CD4-positive, alpha-beta memory T cell (primary cell): Measurements from ENCODE around the gene ARHGEF11. TPM values are rescaled to one million over a fixed set of nuclear protein-coding genes. Genes with fewer than 3 reads are reported as not detected.
"Not testable (repeated sequence)": the region's sequence is repeated elsewhere in the genome, so short reads cannot be mapped to it uniquely, and the experiment has no call there.

Experiments used
- CTCF ChIA-PET: fragments of 350-600 bp; sonication (Branson Sonifier 250); formaldehyde crosslinking; loops from one replicate; lab custom pipeline; 2021; ENCODE audit warnings: inconsistent platforms; ENCODE audit not compliant: partially characterized antibody; lab: Charles Lee
- POLR2A ChIA-PET: fragments of 350-600 bp; sonication (Branson Sonifier 250); formaldehyde crosslinking; loops from one replicate; lab custom pipeline; 2021; ENCODE audit not compliant: partially characterized antibody; lab: Charles Lee
- DNase-seq, 5 donors: peaks; one replicate each; pipeline versions ENCODE4 v3.0.0 to v3.0.0-alpha.2; 2020 to 2022; ENCODE audit warnings: mixed read lengths in 1 of 5
- H3K27ac ChIP-seq: one replicate; pipeline ENCODE4 v1.7.0; 2013; ENCODE audit warnings: low read depth, low read length
- H3K27me3 ChIP-seq: 2 replicates; pipeline ENCODE4 v1.7.0; 2013; ENCODE audit warnings: mild to moderate bottlenecking, low read length, moderate library complexity; ENCODE audit not compliant: insufficient read depth
- H3K36me3 ChIP-seq: 2 replicates; pipeline ENCODE4 v1.7.0; 2013; ENCODE audit warnings: mild to moderate bottlenecking, low read length, moderate library complexity; ENCODE audit not compliant: insufficient read depth
- H3K4me1 ChIP-seq: 2 replicates; pipeline ENCODE4 v1.7.0; 2013; ENCODE audit warnings: mild to moderate bottlenecking, low read length, moderate library complexity; ENCODE audit not compliant: insufficient read depth
- H3K4me3 ChIP-seq, 2 donors: one replicate each; pipeline ENCODE4 v1.7.0; 2013; ENCODE audit warnings: low read length in 2 of 2, mild to moderate bottlenecking in 1 of 2
- H3K9me3 ChIP-seq, 2 donors: one replicate each; pipeline ENCODE4 v1.7.0; 2013; ENCODE audit warnings: low read length in 2 of 2, control low read depth in 1 of 2; ENCODE audit not compliant: control insufficient read depth in 1 of 2
- H3K27ac Mint-ChIP-seq, 7 donors: one replicate each; pipeline ENCODE4 v1.8.0; 2020 to 2021; ENCODE audit warnings: mixed read lengths in 7 of 7, mild to moderate bottlenecking in 6 of 7, inconsistent platforms in 3 of 7, moderate library complexity in 3 of 7
- H3K27me3 Mint-ChIP-seq, 2 donors: one replicate each; pipeline ENCODE4 v1.8.0; 2020 to 2021; ENCODE audit warnings: mixed read lengths in 2 of 2
- H3K36me3 Mint-ChIP-seq, 2 donors: one replicate each; pipeline ENCODE4 v1.8.0; 2020 to 2021; ENCODE audit warnings: mixed read lengths in 2 of 2, inconsistent platforms in 1 of 2, mild to moderate bottlenecking in 1 of 2
- H3K4me1 Mint-ChIP-seq, 4 donors: one replicate each; pipeline ENCODE4 v1.8.0; 2020 to 2021; ENCODE audit warnings: mixed read lengths in 4 of 4, mild to moderate bottlenecking in 1 of 4
- H3K4me3 Mint-ChIP-seq, 8 donors: one replicate each; pipeline ENCODE4 v1.8.0; 2020 to 2021; ENCODE audit warnings: mixed read lengths in 8 of 8, mild to moderate bottlenecking in 7 of 8, moderate library complexity in 6 of 8, inconsistent platforms in 3 of 8
- H3K9me3 Mint-ChIP-seq, 8 donors: one replicate each; pipeline ENCODE4 v1.8.0; 2020 to 2021; ENCODE audit warnings: mixed read lengths in 8 of 8, mild to moderate bottlenecking in 5 of 8, inconsistent platforms in 3 of 8, moderate library complexity in 1 of 8
- intact Hi-C: fragments of 100-400 bp; cut with micrococcal nuclease; formaldehyde crosslinking; loops from one replicate; pipeline ENCODE4 v1.15.1; 2023
- polyA plus RNA-seq, 2 donors: library from polyadenylated mRNA; unstranded; fragments of 300-500 nt; fragmentation: Illumina TruSeq; gene quantifications; one replicate each; pipeline ENCODE4 v1.2.3, GENCODE V29; 2021
- total RNA-seq, 2 experiments: library from RNA; stranded (reverse); gene quantifications; one replicate each; pipeline ENCODE4 v1.2.3, GENCODE V29; 2021

Gene ARHGEF11
- total and polyA plus RNA-seq, 4 experiments from 2014 or later = 7.9 to 24.1 (median 20.9) TPM

DNA sequence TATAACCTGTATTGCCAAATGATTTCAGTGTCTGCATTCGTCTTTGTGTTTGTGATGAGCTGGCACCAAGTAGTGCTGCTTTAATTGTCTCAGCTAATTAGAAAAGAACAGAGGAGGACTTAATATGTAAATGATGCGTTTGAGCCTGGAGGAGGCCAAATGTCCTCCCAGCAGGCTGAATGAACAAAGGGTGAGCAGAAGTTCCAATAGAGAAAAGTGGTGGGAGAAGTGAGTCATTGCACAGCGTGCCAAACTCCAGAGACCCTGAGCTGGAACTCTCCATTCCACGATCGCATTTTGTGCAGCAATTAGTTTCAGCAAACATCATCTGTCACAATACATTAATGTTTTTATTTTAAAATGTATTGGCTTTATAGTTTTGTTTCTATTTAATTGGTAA is 36.2 kb upstream of the ARHGEF11 start:
- Mint-ChIP-seq H3K9me3 (no peaks in the 10 kb centered on the region), H3K27ac (no peak overlapping the region), H3K27me3 (peaks cover 5 to 22% of the 10 kb centered on the region in 2 donors), H3K36me3 (no peaks in the 10 kb centered on the region), H3K4me1 (no peaks in the 10 kb centered on the region), H3K4me3 (no peak overlapping the region)
- Histone ChIP-seq H3K27me3 (no peaks in the 10 kb centered on the region), H3K36me3 (no peaks in the 10 kb centered on the region), H3K4me1 (no peaks in the 10 kb centered on the region), H3K9me3 (no peaks in the 10 kb centered on the region), H3K4me3 (no peak overlapping the region), H3K27ac (no peak overlapping the region)
- ChIA-PET CTCF (interaction anchor here (1.3 to 5.4 kb wide), 2 partner anchors 9 to 74 kb away, joined by 11 to 35 read pairs; no protein-coding TSS in a partner anchor), POLR2A (no interaction called here)
- no peak for DNase-seq
- intact Hi-C loops = no loop called here

- Histone ChIP-seq H3K4me1 (no peaks in the 10 kb centered on the region), H3K36me3 (no peaks in the 10 kb centered on the region), H3K9me3 (no peaks in the 10 kb centered on the region), H3K27ac (no peak overlapping the region), H3K4me3 (no peak overlapping the region), H3K27me3 (no peaks in the 10 kb centered on the region)
- intact Hi-C loops = no loop called here
- POLR2A ChIA-PET = no interaction called here
- no peak overlapping the region for H3K27ac Mint-ChIP-seq
- DNase-seq = no peak
- no peak overlapping the region for H3K4me3 Mint-ChIP-seq
- no peaks in the 10 kb centered on the region for H3K4me1 Mint-ChIP-seq
- H3K9me3 Mint-ChIP-seq = no peaks in the 10 kb centered on the region
- no peaks in the 10 kb centered on the region for H3K36me3 Mint-ChIP-seq
- peaks cover 8 to 28% of the 10 kb centered on the region in 2 donors for H3K27me3 Mint-ChIP-seq
- CTCF ChIA-PET = interaction anchor here (1.3 to 5.4 kb wide), 2 partner anchors 10 to 75 kb away, joined by 11 to 35 read pairs; no protein-coding TSS in a partner anchor
Observed at GRCh38 chr1:157080714-157081113, 35.2 kb upstream of the ARHGEF11 start.

- Histone ChIP-seq H3K9me3 (no peaks in the 10 kb centered on the region), H3K36me3 (no peaks in the 10 kb centered on the region), H3K27me3 (no peaks in the 10 kb centered on the region), H3K27ac (no peak overlapping the region), H3K4me1 (no peaks in the 10 kb centered on the region), H3K4me3 (no peak overlapping the region)
- H3K27ac Mint-ChIP-seq = no peak overlapping the region
- no peaks in the 10 kb centered on the region for H3K36me3 Mint-ChIP-seq
- H3K4me3 Mint-ChIP-seq = no peak overlapping the region
- DNase-seq = no peak
- ChIA-PET POLR2A (no interaction called here), CTCF (interaction anchor here (1.3 kb wide), 1 partner anchor 12 kb away, joined by 3 read pairs; no protein-coding TSS in a partner anchor)
- H3K9me3 Mint-ChIP-seq = no peaks in the 10 kb centered on the region
- intact Hi-C loops = loop anchor here (10.0 kb wide), 1 partner anchor 183 kb away; the partner anchor contains the start of gene PEAR1
- H3K27me3 Mint-ChIP-seq = peaks cover 18 to 35% of the 10 kb centered on the region in 2 donors
- peaks cover 0 to 9% (median 3%) of the 10 kb centered on the region in 4 donors for H3K4me1 Mint-ChIP-seq
Observed at GRCh38 chr1:157077394-157077793, 31.9 kb upstream of the ARHGEF11 start.

- intact Hi-C loops = loop anchor here (10.0 kb wide), 1 partner anchor 179 kb away; the partner anchor contains the start of gene PEAR1
- H3K36me3 Mint-ChIP-seq = no peaks in the 10 kb centered on the region
Observed at GRCh38 chr1:157073944-157074685, 28.6 kb upstream of the ARHGEF11 start.

GRCh38 chr1:157069601-157070000 is 24.1 kb upstream of the ARHGEF11 start:
- intact Hi-C loops = no loop called here
- Histone ChIP-seq H3K9me3 (no peaks in the 10 kb centered on the region), H3K27ac (no peak overlapping the region), H3K36me3 (no peaks in the 10 kb centered on the region), H3K4me1 (no peaks in the 10 kb centered on the region), H3K4me3 (no peak overlapping the region), H3K27me3 (peaks cover 4% of the 10 kb centered on the region)
- H3K4me3 Mint-ChIP-seq = no peak overlapping the region
- peaks cover 1 to 9% (median 5%) of the 10 kb centered on the region in 4 donors for H3K4me1 Mint-ChIP-seq
- ChIA-PET POLR2A (no interaction called here), CTCF (no interaction called here)
- no peaks in the 10 kb centered on the region for H3K36me3 Mint-ChIP-seq
- no peak overlapping the region for H3K27ac Mint-ChIP-seq
- peaks cover 0 to 1% (median 0%) of the 10 kb centered on the region in 8 donors for H3K9me3 Mint-ChIP-seq
- peaks cover 17 to 25% of the 10 kb centered on the region in 2 donors for H3K27me3 Mint-ChIP-seq
- DNase-seq = no peak

More at GRCh38 chr1:157073944-157074685, 28.6 kb upstream of the ARHGEF11 start:
- no peaks in the 10 kb centered on the region for H3K27me3 ChIP-seq
- DNase-seq = peak in 4 of 5 donors; percentile 4 to 21 (median 12)
- Mint-ChIP-seq H3K4me3 (peak overlapping the region in 1 of 8 donors; percentile 11), H3K27ac (no peak overlapping the region), H3K4me1 (peaks cover 0 to 9% (median 3%) of the 10 kb centered on the region in 4 donors), H3K27me3 (peaks cover 19 to 29% of the 10 kb centered on the region in 2 donors), H3K9me3 (no peaks in the 10 kb centered on the region)
- no peaks in the 10 kb centered on the region for H3K9me3 ChIP-seq
- no peak overlapping the region for H3K4me3 ChIP-seq
- ChIA-PET POLR2A (interaction anchor here (0.6 kb wide), 1 partner anchor 181 kb away, joined by 3 read pairs; no protein-coding TSS in a partner anchor), CTCF (interaction anchor here (0.9 to 3.0 kb wide), 14 partner anchors 11 to 236 kb away, joined by 3 to 18 read pairs (median 4); partner anchors contain the start of gene PEAR1)
- H3K4me1 ChIP-seq = no peaks in the 10 kb centered on the region
- H3K36me3 ChIP-seq = no peaks in the 10 kb centered on the region
- no peak overlapping the region for H3K27ac ChIP-seq

GRCh38 chr1:157059241-157059640 is 13.7 kb upstream of the ARHGEF11 start:
- H3K9me3 ChIP-seq, H3K4me1 ChIP-seq, H3K27ac ChIP-seq, H3K27me3 ChIP-seq, H3K36me3 ChIP-seq, intact Hi-C loops, H3K4me3 ChIP-seq, H3K4me3 Mint-ChIP-seq, H3K27ac Mint-ChIP-seq, DNase-seq, CTCF ChIA-PET, POLR2A ChIA-PET, H3K4me1 Mint-ChIP-seq: not testable (repeated sequence)
- H3K36me3 Mint-ChIP-seq = peaks cover 2 to 13% of the 10 kb centered on the region in 2 donors
- H3K27me3 Mint-ChIP-seq = peaks cover 30 to 32% of the 10 kb centered on the region in 2 donors
- peaks cover 0 to 32% (median 15%) of the 10 kb centered on the region in 8 donors for H3K9me3 Mint-ChIP-seq

DNA sequence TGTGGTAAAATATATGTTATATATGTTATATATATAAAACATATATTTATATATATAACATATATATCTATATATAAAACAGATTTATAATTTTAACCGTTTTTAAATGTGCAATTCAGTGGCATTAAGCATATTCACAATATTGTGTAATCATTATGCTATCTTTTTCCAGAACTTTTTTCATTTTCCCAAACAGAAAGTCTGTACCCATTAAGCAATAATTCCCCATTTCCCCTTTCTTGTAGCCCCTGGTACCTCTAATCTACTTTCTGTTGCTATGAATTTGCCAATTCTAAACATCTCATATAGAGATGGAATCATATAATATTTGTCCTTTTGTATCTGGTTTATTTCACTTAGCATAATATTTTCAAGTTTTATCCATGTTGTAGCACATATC is 10.7 kb upstream of the ARHGEF11 start:
- peaks cover 5% of the 10 kb centered on the region for H3K27me3 ChIP-seq
- no peak overlapping the region for H3K4me3 ChIP-seq
- H3K27ac ChIP-seq = no peak overlapping the region
- H3K27ac Mint-ChIP-seq = no peak overlapping the region
- no peak overlapping the region for H3K4me3 Mint-ChIP-seq
- H3K9me3 ChIP-seq = no peaks in the 10 kb centered on the region
- peaks cover 0 to 35% (median 16%) of the 10 kb centered on the region in 8 donors for H3K9me3 Mint-ChIP-seq
- no peaks in the 10 kb centered on the region for H3K36me3 ChIP-seq
- no peaks in the 10 kb centered on the region for H3K4me1 Mint-ChIP-seq
- no peaks in the 10 kb centered on the region for H3K4me1 ChIP-seq
- no peak for DNase-seq
- intact Hi-C loops = no loop called here
- peaks cover 2 to 9% of the 10 kb centered on the region in 2 donors for H3K36me3 Mint-ChIP-seq
- ChIA-PET POLR2A (no interaction called here), CTCF (no interaction called here)
- peaks cover 37% of the 10 kb centered on the region in 2 donors for H3K27me3 Mint-ChIP-seq
